GM12891 (cell line): ENCODE results near the gene UGT1A8.
"Not testable (repeated sequence)": the region's sequence is repeated elsewhere in the genome, so short reads cannot be mapped to it uniquely, and the experiment has no call there.

Experiments used
- DNase-seq: peaks from one replicate; pipeline ENCODE4 v3.0.0; 2011; ENCODE audit warnings: low spot score; ENCODE audit not compliant: insufficient read length
- FAIRE-seq: peaks from 2 replicates; lab custom pipeline; 2011; peaks lifted over from hg19 to GRCh38; lab: Jason Lieb, UNC
- PAX5 ChIP-seq: IDR thresholded peaks from 2 replicates; pipeline ENCODE4 v1.6.1; 2011; ENCODE audit warnings: low read length, moderate library complexity, mild to moderate bottlenecking; ENCODE audit not compliant: insufficient read depth, severe bottlenecking
- POLR2A ChIP-seq: IDR thresholded peaks from 2 replicates; pipeline ENCODE4 v1.6.1; 2011; ENCODE audit warnings: low read depth, low read length, control low read depth
- POLR2AphosphoS5 ChIP-seq: IDR thresholded peaks from 2 replicates; pipeline ENCODE4 v1.6.1; 2011; ENCODE audit warnings: low read depth, low read length, control low read depth
- POU2F2 ChIP-seq: IDR thresholded peaks from 2 replicates; pipeline ENCODE4 v1.6.1; 2011; ENCODE audit warnings: low read depth, mild to moderate bottlenecking, control low read depth, low read length, moderate library complexity
- SPI1 ChIP-seq: IDR thresholded peaks from 2 replicates; pipeline ENCODE4 v1.6.1; 2011; ENCODE audit warnings: low read depth, low read length, control low read depth
- TAF1 ChIP-seq: IDR thresholded peaks from 2 replicates; pipeline ENCODE4 v1.6.1; 2011; ENCODE audit warnings: low read depth, low read length, control low read depth

The UGT1A8 gene

GRCh38 chr2:233747283-233747544 lies 129.8 kb downstream of the UGT1A8 start:
- FAIRE-seq = no peak
- no peak for DNase-seq
- no peak for TF ChIP-seq POU2F2
- TF ChIP-seq TAF1 = no peak

GRCh38 chr2:233750689-233751088 lies 133.3 kb downstream of the UGT1A8 start:
- not testable (repeated sequence) for FAIRE-seq, DNase-seq

GRCh38 chr2:233751212-233752009 lies 134.0 kb downstream of the UGT1A8 start:
- FAIRE-seq, DNase-seq: not testable (repeated sequence)

- TF ChIP-seq PAX5 (no peak), POU2F2 (no peak), POLR2AphosphoS5 (no peak), TAF1 (no peak), SPI1 (no peak), POLR2A (no peak)
- FAIRE-seq (no peak), DNase-seq (no peak)
These were observed 137.6 kb downstream of the UGT1A8 start for GRCh38 chr2:233754872-233755611.

- FAIRE-seq = no peak
- TF ChIP-seq TAF1 = no peak
- TF ChIP-seq PAX5 = no peak
- no peak for TF ChIP-seq SPI1
- TF ChIP-seq POU2F2 = no peak
- no peak for TF ChIP-seq POLR2AphosphoS5
- no peak for TF ChIP-seq POLR2A
- no peak for DNase-seq
These were observed 139.1 kb downstream of the UGT1A8 start for GRCh38 chr2:233756429-233757081.

- DNase-seq (no peak), FAIRE-seq (no peak)
- TF ChIP-seq PAX5 (no peak), TAF1 (no peak), POU2F2 (no peak), SPI1 (no peak), POLR2AphosphoS5 (no peak), POLR2A (no peak)
These were observed 140.7 kb downstream of the UGT1A8 start for GRCh38 chr2:233758141-233758540.

- TF ChIP-seq POLR2AphosphoS5 = no peak
- TF ChIP-seq PAX5 = no peak
- TF ChIP-seq TAF1 = no peak
- no peak for TF ChIP-seq SPI1
- no peak for TF ChIP-seq POU2F2
- no peak for TF ChIP-seq POLR2A
- no peak for DNase-seq
- FAIRE-seq = no peak
These were observed 141.4 kb downstream of the UGT1A8 start for GRCh38 chr2:233758849-233759248.

GRCh38 chr2:233760043-233760442 lies 142.6 kb downstream of the UGT1A8 start, which contains the start of gene UGT1A1:
UGT1A1 (plus strand) TSS chr2:233760270; CDS start chr2:233760288, 18 bp downstream.
- no peak for TF ChIP-seq POLR2AphosphoS5
- no peak for TF ChIP-seq SPI1
- TF ChIP-seq TAF1 = no peak
- no peak for TF ChIP-seq PAX5
- no peak for TF ChIP-seq POLR2A
- TF ChIP-seq POU2F2 = no peak
- FAIRE-seq (no peak), DNase-seq (no peak)

GRCh38 chr2:233761040-233761769 lies 143.8 kb downstream of the UGT1A8 start:
- no peak for FAIRE-seq
- no peak for DNase-seq
- TF ChIP-seq POLR2A = no peak
- no peak for TF ChIP-seq TAF1
- no peak for TF ChIP-seq POU2F2
- TF ChIP-seq SPI1 = no peak
- no peak for TF ChIP-seq POLR2AphosphoS5
- TF ChIP-seq PAX5 = no peak

GRCh38 chr2:233764264-233764663 lies 146.8 kb downstream of the UGT1A8 start:
- DNase-seq (no peak), FAIRE-seq (no peak)
- TF ChIP-seq PAX5 (no peak), SPI1 (no peak), POLR2A (no peak), POU2F2 (no peak), POLR2AphosphoS5 (no peak), TAF1 (no peak)
